BLaER1 (cell line): ENCODE results near the gene NHEJ1.

Experiments used
- H3K27ac ChIP-seq: shearing (Covaris generic); formaldehyde crosslinking; 2 replicates; pipeline ENCODE4 v1.8.1; 2022
- H3K27me3 ChIP-seq: shearing (Covaris generic); formaldehyde crosslinking; 2 replicates; pipeline ENCODE4 v1.8.1; 2022
- H3K36me3 ChIP-seq: shearing (Covaris generic); formaldehyde crosslinking; 2 replicates; pipeline ENCODE4 v1.8.1; 2022
- H3K4me1 ChIP-seq: shearing (Covaris generic); formaldehyde crosslinking; 2 replicates; pipeline ENCODE4 v1.8.1; 2022
- H3K4me2 ChIP-seq: shearing (Covaris generic); formaldehyde crosslinking; 2 replicates; pipeline ENCODE4 v1.8.1; 2022
- H3K4me3 ChIP-seq: shearing (Covaris generic); formaldehyde crosslinking; 2 replicates; pipeline ENCODE4 v1.8.1; 2022
- H3K9ac ChIP-seq: shearing (Covaris generic); formaldehyde crosslinking; 2 replicates; pipeline ENCODE4 v1.8.1; 2022
- H3K9me3 ChIP-seq: shearing (Covaris generic); formaldehyde crosslinking; 2 replicates; pipeline ENCODE4 v1.8.1; 2022
- H4K20me1 ChIP-seq: shearing (Covaris generic); formaldehyde crosslinking; 2 replicates; pipeline ENCODE4 v1.8.1; 2022
- Cebpa-rat ChIP-seq: shearing (Covaris generic); IDR thresholded peaks from 2 replicates; pipeline ENCODE4 v1.8.1; 2022

Gene NHEJ1

DNA sequence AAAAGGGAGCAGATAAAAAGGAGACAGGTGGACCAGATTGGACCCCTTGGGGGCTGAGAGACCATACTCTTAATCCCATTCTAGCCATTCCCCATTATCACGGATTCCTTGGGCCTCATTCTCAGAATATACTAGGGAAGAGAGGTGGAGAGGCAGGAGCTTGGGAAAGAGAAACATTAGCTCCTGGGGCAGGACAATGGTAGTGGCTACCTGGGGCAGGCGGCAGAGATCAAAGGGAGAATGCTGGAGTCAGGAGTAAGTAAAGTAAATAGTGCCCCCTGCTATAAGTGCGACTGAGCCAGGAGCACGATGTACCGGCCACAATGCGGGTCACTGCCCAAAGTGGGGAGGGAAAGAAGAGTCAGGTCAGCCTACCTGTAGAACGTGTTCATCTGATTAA lies 79.5 kb downstream of the NHEJ1 start:
- Histone ChIP-seq H3K4me3 (no peak overlapping the region), H3K27ac (no peak overlapping the region), H3K9me3 (no peaks in the 10 kb centered on the region), H3K36me3 (peaks cover 20% of the 10 kb centered on the region), H3K9ac (no peak overlapping the region), H4K20me1 (peaks cover 8% of the 10 kb centered on the region; the same call in 1 of the 2 replicates), H3K4me2 (peak overlapping the region; percentile 3; the same call in 1 of the 2 replicates), H3K27me3 (no peaks in the 10 kb centered on the region), H3K4me1 (peaks cover 34% of the 10 kb centered on the region)
- no peak for TF ChIP-seq Cebpa-rat

DNA sequence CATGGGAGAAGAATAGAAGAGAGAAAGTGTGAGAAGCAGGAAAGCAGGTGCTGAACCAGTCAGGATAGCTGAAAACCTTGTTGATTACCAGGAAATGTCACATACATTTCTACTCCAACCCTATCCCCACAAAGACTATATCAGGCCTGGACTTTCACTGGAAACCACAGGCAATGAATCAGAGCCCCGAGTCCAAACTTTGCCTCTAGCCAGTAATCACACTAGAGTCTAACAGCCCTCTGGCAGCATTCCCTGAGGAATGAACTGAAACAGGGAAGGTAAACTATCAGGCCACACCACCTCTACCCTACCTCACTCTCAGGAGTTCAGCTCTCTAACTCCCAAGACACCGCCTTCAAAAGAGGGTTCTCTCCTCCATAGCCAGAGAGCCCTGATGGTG lies 81.2 kb downstream of the NHEJ1 start:
- Histone ChIP-seq H3K4me1 (peaks cover 29% of the 10 kb centered on the region), H3K9ac (no peak overlapping the region), H3K27me3 (no peaks in the 10 kb centered on the region), H4K20me1 (no peaks in the 10 kb centered on the region), H3K4me3 (no peak overlapping the region), H3K9me3 (no peaks in the 10 kb centered on the region), H3K36me3 (peaks cover 36% of the 10 kb centered on the region), H3K27ac (no peak overlapping the region), H3K4me2 (no peak overlapping the region)
- TF ChIP-seq Cebpa-rat = no peak

DNA sequence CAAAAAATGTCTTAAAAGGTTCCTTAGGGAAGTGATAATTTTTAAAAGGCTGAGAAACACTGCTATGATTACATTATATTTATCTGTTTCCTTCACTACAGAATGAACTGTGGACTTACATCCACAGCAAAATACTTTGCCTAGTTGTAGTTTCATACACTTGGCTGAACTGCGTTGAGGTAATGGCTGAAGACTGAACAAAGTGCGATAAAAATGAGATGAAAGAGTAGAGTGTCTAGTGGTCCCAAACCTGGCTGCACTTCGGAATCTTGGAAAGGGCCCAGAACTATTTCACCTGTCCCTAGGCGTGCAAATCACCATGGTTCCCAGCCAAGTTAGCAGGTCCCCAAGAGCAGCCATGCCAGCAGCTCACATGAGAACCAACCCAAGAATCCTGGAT lies 81.7 kb downstream of the NHEJ1 start:
- 0 out of 2 replicates have a peak overlapping the region, but pooled peaks have one; percentile 22 for H3K4me2 ChIP-seq
- no peak for TF ChIP-seq Cebpa-rat
- peaks cover 41% of the 10 kb centered on the region for H3K36me3 ChIP-seq
- H3K9ac ChIP-seq = no peak overlapping the region
- no peaks in the 10 kb centered on the region for H3K9me3 ChIP-seq
- peaks cover 29% of the 10 kb centered on the region for H3K4me1 ChIP-seq
- H4K20me1 ChIP-seq = no peaks in the 10 kb centered on the region
- no peak overlapping the region for H3K27ac ChIP-seq
- H3K27me3 ChIP-seq = no peaks in the 10 kb centered on the region
- no peak overlapping the region for H3K4me3 ChIP-seq

DNA sequence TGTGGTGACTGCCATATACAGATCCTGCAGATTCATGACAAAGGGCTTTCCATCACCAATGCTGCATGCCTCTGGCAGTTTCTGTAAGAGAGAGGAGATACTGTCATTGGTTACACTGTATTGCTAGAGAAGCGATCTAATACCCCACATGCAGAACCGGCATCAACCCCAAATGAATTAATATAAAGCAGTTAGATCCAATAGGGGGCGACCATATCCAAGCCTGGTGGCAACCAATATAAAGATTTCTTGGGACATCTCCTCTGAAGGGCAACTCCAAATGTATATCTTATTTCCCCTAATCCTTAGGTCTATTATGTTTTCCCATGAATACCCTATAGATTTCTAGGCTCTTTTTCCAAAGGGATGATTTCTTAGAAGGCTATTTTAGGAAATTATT lies 82.5 kb downstream of the NHEJ1 start:
- Histone ChIP-seq H3K27ac (no peak overlapping the region), H3K27me3 (no peaks in the 10 kb centered on the region), H3K4me1 (peaks cover 29% of the 10 kb centered on the region), H3K4me2 (0 out of 2 replicates have a peak overlapping the region, but pooled peaks have one; percentile 22), H3K4me3 (no peak overlapping the region), H3K9ac (no peak overlapping the region), H3K9me3 (no peaks in the 10 kb centered on the region), H3K36me3 (peaks cover 41% of the 10 kb centered on the region), H4K20me1 (no peaks in the 10 kb centered on the region)
- TF ChIP-seq Cebpa-rat = no peak

DNA sequence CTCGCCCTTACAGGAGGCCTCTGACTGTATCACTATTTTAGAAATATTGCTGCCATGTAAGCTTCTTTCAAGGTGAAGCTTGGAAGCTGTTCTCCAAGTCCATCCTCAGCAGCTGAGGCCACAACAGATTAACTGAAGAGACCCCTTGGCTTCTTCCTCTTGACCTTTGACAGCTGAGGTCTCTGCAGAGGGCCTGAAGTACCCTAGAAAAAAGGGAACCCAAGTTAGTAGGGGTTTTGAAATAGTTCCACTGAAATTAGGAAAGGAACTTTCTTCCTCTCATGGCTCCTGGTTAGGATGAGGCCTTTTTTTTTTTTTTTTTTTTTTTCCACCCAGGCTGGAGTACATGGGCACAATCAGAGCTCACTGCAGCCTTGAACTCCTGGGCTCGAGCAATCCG lies 84.4 kb downstream of the NHEJ1 start:
- H3K4me3 ChIP-seq = no peak overlapping the region
- H3K36me3 ChIP-seq = peaks cover 41% of the 10 kb centered on the region
- peaks cover 20% of the 10 kb centered on the region for H3K4me1 ChIP-seq
- no peak overlapping the region for H3K9ac ChIP-seq
- no peak for TF ChIP-seq Cebpa-rat
- H3K27me3 ChIP-seq = no peaks in the 10 kb centered on the region
- H3K4me2 ChIP-seq = no peak overlapping the region
- no peaks in the 10 kb centered on the region for H3K9me3 ChIP-seq
- H3K27ac ChIP-seq = no peak overlapping the region
- no peaks in the 10 kb centered on the region for H4K20me1 ChIP-seq

DNA sequence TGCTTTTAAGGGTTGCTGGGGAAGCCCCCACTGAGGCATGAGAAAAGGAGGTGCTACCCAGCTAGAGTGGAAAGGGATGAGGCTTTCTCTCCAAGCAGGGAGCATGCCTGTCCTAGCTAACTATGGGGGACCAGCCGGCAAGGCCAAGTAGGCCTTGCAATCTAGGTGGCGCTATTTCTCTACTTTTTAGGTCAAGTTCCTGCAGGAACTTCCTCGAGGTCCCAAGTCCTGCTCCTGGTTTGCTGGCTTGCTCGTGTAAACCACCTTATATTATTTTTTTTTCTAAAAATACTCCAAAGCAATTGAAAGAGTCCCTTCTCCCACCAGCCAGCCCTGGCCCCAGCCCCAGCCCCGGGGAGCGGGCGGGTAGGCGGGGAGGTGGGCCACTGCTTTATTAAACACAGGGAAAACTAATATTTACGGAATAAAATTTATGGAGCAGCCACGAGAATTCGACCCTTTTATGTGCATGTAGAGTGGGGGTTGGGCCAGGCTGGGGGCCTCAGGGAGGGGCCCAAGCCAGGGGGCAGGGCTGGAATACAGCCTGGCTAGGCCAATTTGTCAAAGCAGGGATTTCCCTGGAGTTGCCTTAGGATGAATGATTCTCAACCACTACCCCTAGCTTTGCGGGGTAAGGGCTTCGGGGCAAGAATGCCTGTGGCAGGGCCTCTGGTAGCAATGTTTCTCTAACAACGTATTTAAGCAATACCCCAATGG lies 87.0 kb downstream of the NHEJ1 start:
- Histone ChIP-seq H3K4me3 (no peak overlapping the region), H3K9ac (no peak overlapping the region), H3K27me3 (no peaks in the 10 kb centered on the region), H3K4me1 (peaks cover 3% of the 10 kb centered on the region), H4K20me1 (no peaks in the 10 kb centered on the region), H3K27ac (no peak overlapping the region), H3K36me3 (peaks cover 41% of the 10 kb centered on the region), H3K4me2 (no peak overlapping the region), H3K9me3 (no peaks in the 10 kb centered on the region)
- TF ChIP-seq Cebpa-rat = no peak

DNA sequence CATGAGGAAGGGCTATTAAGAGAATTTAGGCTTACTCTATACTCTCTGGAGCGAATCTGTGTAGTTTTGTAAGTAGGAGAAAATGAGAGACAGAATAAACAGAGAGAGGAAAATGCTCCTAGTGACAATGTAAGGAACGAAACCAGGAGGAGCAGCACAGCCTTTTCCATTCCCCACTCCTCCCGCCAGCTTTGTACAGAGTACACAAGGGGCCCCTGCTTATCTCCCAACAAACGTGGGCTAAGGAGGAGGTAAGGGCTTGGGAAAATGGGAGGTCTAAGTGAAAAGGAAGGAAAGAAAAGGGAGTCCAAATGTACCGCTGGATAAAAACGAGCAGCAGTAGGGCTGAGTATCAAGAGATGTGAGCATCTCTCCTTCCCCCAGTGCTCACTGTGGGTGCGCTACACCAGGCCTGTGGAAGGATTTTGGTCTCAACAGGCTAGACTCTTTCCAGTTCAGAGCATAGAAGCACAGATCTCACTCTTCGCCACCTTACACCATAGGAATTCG lies 87.8 kb downstream of the NHEJ1 start:
- H3K9ac ChIP-seq = no peak overlapping the region
- no peaks in the 10 kb centered on the region for H3K27me3 ChIP-seq
- H3K9me3 ChIP-seq = no peaks in the 10 kb centered on the region
- H3K4me2 ChIP-seq = no peak overlapping the region
- no peak for TF ChIP-seq Cebpa-rat
- H3K4me1 ChIP-seq = no peaks in the 10 kb centered on the region
- peaks cover 39% of the 10 kb centered on the region for H3K36me3 ChIP-seq
- no peak overlapping the region for H3K27ac ChIP-seq
- no peak overlapping the region for H3K4me3 ChIP-seq
- H4K20me1 ChIP-seq = no peaks in the 10 kb centered on the region

DNA sequence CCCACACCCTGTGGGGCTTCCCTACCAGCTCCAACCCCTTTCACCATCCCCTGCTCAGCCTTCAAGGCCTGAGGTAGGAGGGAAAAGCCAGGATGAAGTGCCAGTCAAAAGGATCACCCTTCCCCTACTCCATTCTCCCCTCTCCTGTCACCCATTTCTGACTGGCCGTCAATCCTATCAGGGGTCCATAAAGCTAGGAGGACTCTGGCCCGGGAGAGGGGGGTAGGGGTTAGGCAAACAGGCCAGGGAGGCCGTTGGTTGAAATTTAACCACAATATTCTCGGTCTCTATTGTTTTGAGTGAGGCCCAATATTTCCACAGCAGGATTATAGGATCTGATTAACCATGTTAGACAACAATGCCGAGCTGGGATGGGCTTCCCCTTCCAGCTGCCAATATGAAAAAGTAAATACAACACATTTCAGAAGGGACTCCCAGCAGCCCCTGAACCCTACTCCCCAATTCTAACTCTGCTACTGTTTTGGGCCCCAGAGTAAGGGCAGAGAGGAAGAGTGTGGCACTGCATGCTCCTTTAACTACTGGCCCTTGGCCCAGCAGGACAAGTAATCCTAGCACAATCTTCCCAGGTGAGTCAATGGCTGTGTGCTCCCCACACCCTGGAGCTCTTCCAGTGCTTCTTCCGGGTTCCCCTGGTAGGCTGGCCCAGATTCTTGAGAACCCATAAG lies 89.3 kb downstream of the NHEJ1 start:
- Histone ChIP-seq H3K4me2 (no peak overlapping the region), H3K27me3 (no peaks in the 10 kb centered on the region), H3K9me3 (no peaks in the 10 kb centered on the region), H3K27ac (no peak overlapping the region), H3K4me3 (no peak overlapping the region), H3K4me1 (no peaks in the 10 kb centered on the region), H4K20me1 (no peaks in the 10 kb centered on the region), H3K36me3 (peaks cover 23% of the 10 kb centered on the region), H3K9ac (no peak overlapping the region)
- TF ChIP-seq Cebpa-rat = no peak

DNA sequence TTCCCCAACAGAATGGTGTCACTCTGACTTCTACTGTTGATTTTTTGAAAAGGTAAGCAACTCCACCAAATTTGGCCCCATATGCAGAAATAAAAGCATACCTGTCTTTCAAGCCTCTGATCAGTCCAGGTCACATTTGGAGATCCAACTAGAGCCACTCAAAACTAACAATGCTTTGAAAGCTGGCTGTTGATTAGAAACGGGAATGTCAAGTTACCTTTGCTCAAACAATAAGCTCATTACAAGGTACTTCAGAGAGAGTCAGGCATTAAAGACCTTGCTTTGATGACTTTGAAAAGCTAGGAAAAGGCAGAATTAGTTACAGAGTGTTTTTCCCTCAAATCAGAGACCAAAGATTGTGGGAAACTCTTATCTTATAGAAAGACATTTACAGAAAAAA lies 95.1 kb downstream of the NHEJ1 start:
- no peak overlapping the region for H3K27ac ChIP-seq
- no peak for TF ChIP-seq Cebpa-rat
- H3K4me3 ChIP-seq = no peak overlapping the region
- H3K27me3 ChIP-seq = peaks cover 33% of the 10 kb centered on the region
- H3K36me3 ChIP-seq = no peaks in the 10 kb centered on the region
- H4K20me1 ChIP-seq = peaks cover 15% of the 10 kb centered on the region
- no peaks in the 10 kb centered on the region for H3K9me3 ChIP-seq
- no peaks in the 10 kb centered on the region for H3K4me1 ChIP-seq
- H3K9ac ChIP-seq = no peak overlapping the region
- no peak overlapping the region for H3K4me2 ChIP-seq

DNA sequence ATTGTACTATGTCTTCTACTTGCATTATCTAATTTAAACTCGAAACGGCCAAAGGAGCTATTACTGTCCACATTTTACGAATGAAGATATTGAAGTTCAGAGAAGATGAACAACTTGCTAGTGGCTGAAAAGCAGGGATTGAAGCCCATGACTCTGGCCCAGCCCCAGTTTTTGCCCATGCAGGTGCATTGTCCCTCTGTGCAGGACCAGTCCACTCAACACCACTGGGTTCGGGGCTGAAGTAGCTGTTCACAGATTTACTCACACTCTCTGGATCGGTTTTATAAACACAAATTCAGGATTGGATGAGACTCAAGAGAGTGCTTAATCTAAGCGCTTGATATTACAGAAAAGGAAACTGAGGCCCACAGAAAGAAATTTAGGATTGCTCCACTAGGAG lies 98.5 kb downstream of the NHEJ1 start:
- no peak for TF ChIP-seq Cebpa-rat
- Histone ChIP-seq H3K36me3 (no peaks in the 10 kb centered on the region), H3K27ac (no peak overlapping the region), H3K4me2 (no peak overlapping the region), H3K9me3 (no peaks in the 10 kb centered on the region), H3K4me3 (no peak overlapping the region), H3K9ac (no peak overlapping the region), H4K20me1 (peaks cover 48% of the 10 kb centered on the region), H3K4me1 (no peaks in the 10 kb centered on the region; the same call in 1 of the 2 replicates), H3K27me3 (peaks cover 67% of the 10 kb centered on the region)
